Thoracic aorta (tissue), 2 donors: ENCODE data around the gene PREX1. TPM values are rescaled to one million over a fixed set of nuclear protein-coding genes. Genes with fewer than 3 reads are reported as not detected.

Experiments used
- ATAC-seq: fragments of 150-250 bp; one replicate; pipeline ENCODE4 v1.8.0; 2017; ENCODE audit warnings: low read depth; ENCODE audit not compliant: insufficient number of reproducible peaks, low FRiP score
- DNase-seq: peaks from one replicate; pipeline ENCODE4 v3.0.0-alpha.2; 2020; ENCODE audit warnings: low spot score
- H3K27ac ChIP-seq, 2 donors: fragments of 200-600 bp; sonication (generic); 1 replicate in 1 of 2; 2 replicates in 1 of 2; pipeline ENCODE4 v1.5.1; 2016; ENCODE audit warnings: mild to moderate bottlenecking in 2 of 2, moderate library complexity in 2 of 2
- H3K27me3 ChIP-seq: fragments of 200-600 bp; sonication (generic); replicated peaks from 2 replicates; pipeline ENCODE4 v1.6.0; 2016; ENCODE audit warnings: mild to moderate bottlenecking; ENCODE audit not compliant: insufficient read depth
- H3K36me3 ChIP-seq: fragments of 200-600 bp; sonication (generic); one replicate; pipeline ENCODE4 v1.5.1; 2016
- H3K4me1 ChIP-seq, 2 donors: fragments of 200-600 bp; sonication (generic); 1 replicate in 1 of 2; 2 replicates in 1 of 2; pipeline versions ENCODE4 v1.5.1 to v1.6.0; 2016; ENCODE audit warnings: low read depth in 2 of 2, mild to moderate bottlenecking in 1 of 2; ENCODE audit not compliant: control insufficient read depth in 1 of 2
- H3K4me3 ChIP-seq: fragments of 200-600 bp; sonication (generic); 2 replicates; pipeline ENCODE4 v1.5.1; 2016; ENCODE audit warnings: mild to moderate bottlenecking
- H3K9me3 ChIP-seq: fragments of 200-600 bp; sonication (generic); 2 replicates; pipeline ENCODE4 v1.5.1; 2016
- total RNA-seq, 2 donors: library from RNA; depleted of rRNA; stranded (reverse); fragments of >200 nt; gene quantifications; one replicate each; pipeline versions ENCODE4 v1.1.0 to v1.2.3, GENCODE V29; 2016
- TF ChIP-seq, protein P1 (sequence below): fragments of 200-600 bp; sonication (generic); IDR thresholded peaks from one replicate; pipeline ENCODE4 v1.5.1; 2019; ENCODE audit warnings: antibody characterized with exemption

Gene PREX1
- total RNA-seq, 2 donors from 2014 or later, result 94.6 to 101 TPM

DNA sequence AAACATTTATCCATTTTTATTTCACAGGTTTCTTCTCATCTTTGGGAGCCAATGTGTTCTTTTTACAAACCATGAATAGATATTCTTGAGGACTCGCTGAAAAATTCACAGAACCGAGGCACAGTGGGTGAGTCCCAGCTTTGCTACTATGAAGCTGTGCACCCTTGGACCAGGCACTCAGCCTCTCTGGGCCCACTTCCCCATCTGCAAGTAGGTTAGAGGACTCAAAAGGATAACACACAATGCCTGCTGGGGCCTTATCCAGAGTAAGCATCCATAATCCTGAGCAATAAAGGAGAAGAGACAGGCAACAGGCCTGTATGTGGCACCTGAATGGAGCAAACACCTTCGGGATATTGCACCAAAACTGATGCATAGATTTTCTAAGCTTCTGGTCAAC lies 153.3 kb downstream of the PREX1 start:
- no peaks in the 10 kb centered on the region for H3K27me3 ChIP-seq

GRCh38 chr20:48673507-48673906 lies 154.3 kb downstream of the PREX1 start:
- no peaks in the 10 kb centered on the region for H3K27me3 ChIP-seq
- H3K9me3 ChIP-seq, result no peaks in the 10 kb centered on the region
- ATAC-seq, result no peak
- TF ChIP-seq, protein P1, sequence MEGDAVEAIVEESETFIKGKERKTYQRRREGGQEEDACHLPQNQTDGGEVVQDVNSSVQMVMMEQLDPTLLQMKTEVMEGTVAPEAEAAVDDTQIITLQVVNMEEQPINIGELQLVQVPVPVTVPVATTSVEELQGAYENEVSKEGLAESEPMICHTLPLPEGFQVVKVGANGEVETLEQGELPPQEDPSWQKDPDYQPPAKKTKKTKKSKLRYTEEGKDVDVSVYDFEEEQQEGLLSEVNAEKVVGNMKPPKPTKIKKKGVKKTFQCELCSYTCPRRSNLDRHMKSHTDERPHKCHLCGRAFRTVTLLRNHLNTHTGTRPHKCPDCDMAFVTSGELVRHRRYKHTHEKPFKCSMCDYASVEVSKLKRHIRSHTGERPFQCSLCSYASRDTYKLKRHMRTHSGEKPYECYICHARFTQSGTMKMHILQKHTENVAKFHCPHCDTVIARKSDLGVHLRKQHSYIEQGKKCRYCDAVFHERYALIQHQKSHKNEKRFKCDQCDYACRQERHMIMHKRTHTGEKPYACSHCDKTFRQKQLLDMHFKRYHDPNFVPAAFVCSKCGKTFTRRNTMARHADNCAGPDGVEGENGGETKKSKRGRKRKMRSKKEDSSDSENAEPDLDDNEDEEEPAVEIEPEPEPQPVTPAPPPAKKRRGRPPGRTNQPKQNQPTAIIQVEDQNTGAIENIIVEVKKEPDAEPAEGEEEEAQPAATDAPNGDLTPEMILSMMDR, result no peak
- H3K36me3 ChIP-seq, result peaks cover 19% of the 10 kb centered on the region
- H3K27ac ChIP-seq, result no peak overlapping the region
- no peak overlapping the region for H3K4me3 ChIP-seq
- no peak for DNase-seq
- H3K4me1 ChIP-seq, result no peaks in the 10 kb centered on the region

More for the DNA sequence above, 153.3 kb downstream of the PREX1 start:
- Histone ChIP-seq H3K27ac (no peak overlapping the region), H3K9me3 (no peaks in the 10 kb centered on the region), H3K36me3 (peaks cover 27% of the 10 kb centered on the region), H3K4me1 (no peaks in the 10 kb centered on the region), H3K4me3 (no peak overlapping the region)
- DNase-seq, result no peak
- no peak for ATAC-seq
- TF ChIP-seq, protein P1, result no peak

- Histone ChIP-seq H3K27me3 (no peaks in the 10 kb centered on the region), H3K4me3 (no peak overlapping the region), H3K27ac (no peak overlapping the region), H3K9me3 (no peaks in the 10 kb centered on the region), H3K36me3 (peaks cover 16% of the 10 kb centered on the region), H3K4me1 (no peaks in the 10 kb centered on the region)
- DNase-seq (no peak), ATAC-seq (no peak)
- TF ChIP-seq, protein P1, result no peak
These were observed 155.5 kb downstream of the PREX1 start for GRCh38 chr20:48672324-48672723.

GRCh38 chr20:48671141-48671540 lies 156.7 kb downstream of the PREX1 start:
- H3K4me3 ChIP-seq, result no peak overlapping the region
- TF ChIP-seq, protein P1, result no peak
- peaks cover 11% of the 10 kb centered on the region for H3K36me3 ChIP-seq
- H3K9me3 ChIP-seq, result no peaks in the 10 kb centered on the region
- no peak for ATAC-seq
- no peak for DNase-seq
- H3K27me3 ChIP-seq, result no peaks in the 10 kb centered on the region
- H3K27ac ChIP-seq, result no peak overlapping the region
- no peaks in the 10 kb centered on the region for H3K4me1 ChIP-seq

DNA sequence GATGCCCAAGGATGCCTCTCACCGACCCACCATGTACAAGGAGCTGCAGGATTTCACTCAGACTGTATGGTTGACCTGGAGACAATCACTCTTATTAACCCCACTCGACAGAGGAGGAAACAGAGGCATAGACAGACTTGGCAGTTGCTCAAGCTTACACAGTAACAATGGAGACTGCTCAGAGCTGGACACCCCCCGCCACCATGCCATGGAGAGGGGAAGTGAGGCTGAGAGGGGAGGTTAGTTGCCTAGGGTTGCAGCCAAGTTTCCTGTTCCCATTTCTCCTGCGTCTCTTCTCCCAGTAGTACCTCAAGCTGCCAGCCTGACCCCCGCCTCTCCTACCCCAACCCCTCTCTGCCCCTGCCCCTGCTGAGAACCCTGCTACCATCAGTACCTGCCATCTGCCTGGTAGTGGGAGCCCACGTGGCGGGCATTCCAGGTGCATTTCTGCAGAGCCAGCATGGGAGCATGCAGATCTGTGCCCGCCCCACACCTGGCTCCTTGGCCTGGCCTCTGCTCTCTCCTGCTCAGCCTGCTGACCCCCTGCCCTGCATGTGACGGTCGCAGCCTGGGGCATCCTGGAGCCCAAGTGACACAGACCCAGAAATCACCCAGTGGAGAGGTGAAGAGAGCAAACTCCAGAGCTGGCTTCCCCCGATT lies 157.7 kb downstream of the PREX1 start:
- Histone ChIP-seq H3K27ac (no peak overlapping the region), H3K9me3 (no peaks in the 10 kb centered on the region), H3K27me3 (no peaks in the 10 kb centered on the region), H3K4me3 (no peak overlapping the region), H3K36me3 (peaks cover 17% of the 10 kb centered on the region), H3K4me1 (no peaks in the 10 kb centered on the region)
- TF ChIP-seq, protein P1, result no peak
- DNase-seq (no peak), ATAC-seq (no peak)
